Stimulated activated CD8-positive, alpha-beta memory T cell treated with anti-CD3 and anti-CD28 coated beads, Interleukin-15, amount 100 ng/mL, for 4 hours (primary cell): ENCODE results near the gene CFAP54.

Source experiments
- DNase-seq, 2 donors: peaks; one replicate each; pipeline ENCODE4 v3.0.0-alpha.2; 2020; ENCODE audit warnings: low read depth in 2 of 2

Gene CFAP54

DNA sequence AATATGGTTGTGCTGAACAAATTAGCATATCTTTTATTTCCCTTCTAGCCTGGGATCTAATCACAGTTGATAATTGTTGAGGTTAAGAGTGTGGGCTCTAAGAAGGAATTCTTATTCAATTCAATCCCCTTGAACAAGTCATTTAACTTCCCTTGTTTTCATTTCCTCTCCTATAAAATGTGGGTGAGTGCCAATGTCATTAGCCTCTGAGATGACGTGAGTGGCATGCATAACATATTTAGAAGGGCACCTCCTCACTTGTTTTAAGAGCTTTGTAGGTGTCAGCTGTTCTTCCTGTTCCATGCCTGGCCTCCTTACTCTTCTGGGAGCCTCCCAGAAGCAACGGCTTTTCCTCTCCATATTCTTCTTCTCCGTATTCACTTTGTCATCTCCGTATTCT lies 262.2 kb downstream of the CFAP54 start:
- no peak for DNase-seq

DNA sequence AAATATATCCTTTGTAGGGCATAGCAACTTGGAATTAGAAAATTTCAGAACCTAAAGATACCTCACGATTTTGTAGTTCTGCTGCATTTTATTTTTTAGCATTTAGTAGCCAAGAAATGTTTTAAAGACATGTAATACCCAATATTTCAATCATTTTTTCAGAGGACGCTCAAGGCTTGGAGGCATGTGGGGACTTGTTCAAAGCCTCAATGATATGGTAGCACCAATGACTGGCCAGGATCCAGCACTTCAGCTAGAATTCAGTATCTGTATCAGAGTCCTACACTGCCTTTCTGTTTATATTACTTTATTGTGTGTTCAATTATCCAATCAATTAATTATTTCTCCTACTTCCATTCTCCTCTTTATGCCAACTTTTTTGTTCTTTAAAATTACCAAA lies 262.8 kb downstream of the CFAP54 start:
- DNase-seq: no peak

DNA sequence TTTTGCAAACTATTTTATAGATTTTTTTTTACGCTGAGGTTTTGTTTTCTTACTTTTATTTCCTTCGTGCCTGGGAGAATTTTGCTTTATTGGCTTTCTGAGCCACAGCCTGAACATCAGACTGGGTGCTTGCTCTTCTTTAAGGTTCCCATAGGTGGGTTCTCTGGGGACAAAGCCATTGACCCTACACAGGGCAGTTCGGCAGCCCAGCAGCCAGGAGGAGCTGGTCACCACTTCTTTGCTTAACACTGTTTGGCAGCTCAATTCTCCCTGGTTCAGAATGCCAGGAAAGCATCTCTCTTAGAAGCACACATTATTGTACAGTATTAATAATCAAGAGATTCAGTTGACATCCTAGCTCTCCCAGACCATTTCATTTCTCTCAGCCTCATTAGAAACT lies 276.9 kb downstream of the CFAP54 start:
- no peak for DNase-seq

DNA sequence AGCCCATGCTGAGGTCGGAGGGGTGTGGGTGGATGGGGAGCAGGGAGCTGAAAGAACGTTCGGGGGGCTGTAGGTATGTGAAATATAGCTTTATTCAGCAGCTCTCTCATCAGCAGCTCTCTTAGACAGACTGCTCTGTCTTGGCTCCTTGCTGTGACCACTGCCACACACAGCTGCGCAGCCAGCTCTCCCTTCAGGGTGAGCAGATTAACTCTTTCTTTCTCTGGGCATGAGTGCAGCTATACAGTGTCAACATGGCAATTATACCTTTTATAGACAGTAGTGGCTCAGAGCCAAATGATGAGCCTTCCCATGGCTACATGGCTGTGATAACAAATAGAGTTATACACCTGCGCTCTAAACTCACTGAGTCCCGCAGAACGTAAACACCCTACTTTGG lies 280.0 kb downstream of the CFAP54 start:
- DNase-seq: no peak

DNA sequence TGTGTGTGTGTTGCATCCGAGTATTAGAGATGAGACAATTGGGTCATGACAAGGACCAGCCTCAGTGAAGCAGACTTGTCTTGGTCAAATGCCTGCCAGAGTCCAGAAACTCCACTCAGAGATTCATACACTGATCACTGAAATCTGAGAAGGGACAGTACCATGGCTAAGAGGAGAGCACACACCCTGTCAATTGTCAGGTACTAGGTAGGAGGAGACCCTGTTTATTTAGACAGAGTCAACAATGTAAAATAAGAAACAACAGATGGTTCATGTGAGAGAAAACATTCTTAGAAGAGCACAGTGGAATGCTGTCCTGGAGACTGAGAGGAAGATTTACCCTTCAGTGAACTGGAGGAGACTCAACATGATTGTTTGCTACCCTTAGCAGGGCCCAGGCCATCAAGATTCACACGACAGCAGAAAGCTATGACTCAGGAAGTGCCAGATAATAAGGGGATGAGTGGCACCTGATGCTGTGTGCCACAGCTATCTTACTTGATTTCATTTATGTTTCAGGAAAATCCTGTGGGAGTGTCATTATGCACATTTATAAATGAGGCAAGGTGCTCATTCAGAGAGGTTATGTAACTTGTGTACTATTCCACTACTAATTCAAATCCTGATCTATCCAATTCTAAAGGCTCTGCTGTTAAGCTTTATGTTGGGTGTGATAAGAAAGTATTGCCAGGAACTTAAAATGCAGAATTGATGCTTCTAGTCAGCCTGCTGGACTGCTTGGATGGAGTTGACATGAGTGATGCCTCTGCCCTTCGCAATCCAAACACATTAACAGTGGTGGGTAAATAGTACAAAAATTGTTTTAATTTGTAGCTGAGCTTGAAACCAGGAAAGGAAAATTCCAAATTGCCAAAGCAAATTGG lies 281.1 kb downstream of the CFAP54 start:
- no peak for DNase-seq

DNA sequence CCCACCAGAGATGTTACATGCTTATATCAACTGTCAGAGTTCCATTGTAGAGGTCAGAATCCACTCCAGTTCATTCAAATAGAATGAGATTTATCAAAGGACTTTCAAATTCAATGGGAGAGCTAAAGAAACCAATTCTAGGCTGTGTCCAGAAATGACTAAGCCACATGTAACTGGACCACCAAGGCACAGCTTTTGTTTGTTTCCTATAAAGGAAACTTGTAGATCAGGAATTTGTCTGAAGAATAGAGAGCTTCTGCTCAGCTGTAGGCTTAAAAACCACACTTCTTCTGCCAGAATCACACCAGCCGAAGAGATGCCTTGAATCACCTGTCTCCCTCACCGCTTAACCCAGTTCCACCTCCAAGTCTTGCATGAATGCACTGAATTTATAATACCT lies 283.7 kb downstream of the CFAP54 start:
- no peak for DNase-seq

DNA sequence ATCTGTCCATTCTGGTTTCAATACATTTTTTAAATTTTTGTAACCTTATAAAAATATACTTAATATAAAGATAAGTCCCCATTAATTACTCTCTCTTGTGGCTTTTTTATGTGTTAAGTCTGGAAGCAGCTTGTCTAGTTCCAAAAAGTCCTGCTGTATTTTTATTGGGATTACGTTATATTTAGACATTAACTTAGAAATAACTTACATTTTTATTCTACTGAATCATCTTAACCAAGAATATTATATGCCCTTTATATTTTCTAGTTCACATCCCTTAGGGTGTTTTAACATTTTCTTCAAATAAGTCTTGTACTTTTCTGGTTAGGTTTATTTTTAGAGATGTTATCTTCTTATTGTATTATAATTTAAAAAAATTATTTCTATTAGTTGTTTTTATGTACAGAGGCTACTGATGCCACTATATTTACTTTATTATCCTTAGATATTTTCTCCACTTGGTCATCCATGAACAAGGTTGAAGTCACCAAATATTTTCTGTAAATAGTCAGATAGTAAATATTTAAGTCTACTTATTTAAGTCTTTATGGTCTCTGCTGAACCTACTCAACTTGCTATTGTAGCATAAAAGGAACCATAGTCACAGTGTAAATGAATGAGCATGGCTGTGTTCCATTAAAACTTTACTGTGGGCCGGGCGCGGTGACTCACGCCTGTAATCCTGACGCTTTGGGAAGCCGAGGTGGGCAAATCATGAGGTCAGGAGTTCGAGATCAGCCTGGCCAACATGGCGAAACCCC lies 285.3 kb downstream of the CFAP54 start:
- DNase-seq: no peak

DNA sequence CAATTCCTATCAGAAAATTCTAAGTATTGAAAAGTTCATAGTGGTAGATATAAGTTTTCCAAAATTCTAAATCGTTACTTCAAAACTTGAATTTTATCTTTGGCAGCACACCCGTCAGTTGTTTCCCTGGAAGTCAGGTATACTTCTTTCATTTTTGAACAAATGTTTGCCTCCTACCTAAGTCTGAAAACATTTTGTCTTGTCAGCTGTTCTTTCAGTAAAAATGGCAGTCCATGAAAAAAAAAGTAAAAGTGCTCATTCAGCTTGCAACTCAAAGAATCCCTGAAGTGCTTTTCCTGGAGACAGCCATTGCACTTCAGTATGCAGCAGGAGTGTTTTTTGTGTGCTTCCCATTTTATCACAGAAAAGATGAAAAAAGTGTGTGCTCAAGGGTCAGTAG lies 287.5 kb downstream of the CFAP54 start:
- DNase-seq: no peak

DNA sequence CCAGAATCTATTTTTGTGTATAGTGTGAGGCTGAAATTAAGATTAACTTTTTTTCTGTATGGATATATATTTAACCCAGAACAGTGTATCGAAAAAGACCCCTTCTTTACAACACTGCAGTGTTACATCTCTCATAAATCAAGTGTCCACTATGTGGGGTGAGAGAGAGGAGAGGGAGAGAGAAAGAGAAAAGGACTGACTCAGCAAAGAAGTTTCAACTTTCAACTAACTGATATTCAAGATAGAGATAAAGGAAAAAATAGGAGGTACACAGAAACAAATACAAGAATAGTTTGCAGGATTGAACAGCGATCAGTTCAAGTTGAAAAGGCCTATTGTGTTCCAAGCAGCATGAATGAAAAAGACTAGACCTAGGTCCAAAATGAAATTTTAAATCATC lies 291.0 kb downstream of the CFAP54 start:
- no peak for DNase-seq

DNA sequence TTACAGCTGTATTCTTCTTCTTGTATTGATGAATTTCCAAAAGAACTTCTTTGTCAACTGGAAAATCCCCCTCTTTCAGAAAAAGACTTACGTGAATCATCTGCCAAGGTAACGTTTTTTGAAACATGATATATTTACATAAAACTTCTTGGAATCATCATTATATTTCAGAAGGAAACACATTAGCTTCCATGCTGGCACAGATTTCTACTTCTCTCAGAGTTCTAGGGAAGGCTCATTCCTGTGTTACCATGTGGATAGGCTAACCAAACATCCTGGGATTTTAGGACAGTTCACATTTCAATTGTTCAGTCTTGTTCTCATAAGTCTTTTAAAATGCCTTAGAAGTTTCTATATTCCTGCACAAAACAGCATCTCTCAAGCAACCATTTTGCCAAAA lies 297.4 kb downstream of the CFAP54 start:
- no peak for DNase-seq

DNA sequence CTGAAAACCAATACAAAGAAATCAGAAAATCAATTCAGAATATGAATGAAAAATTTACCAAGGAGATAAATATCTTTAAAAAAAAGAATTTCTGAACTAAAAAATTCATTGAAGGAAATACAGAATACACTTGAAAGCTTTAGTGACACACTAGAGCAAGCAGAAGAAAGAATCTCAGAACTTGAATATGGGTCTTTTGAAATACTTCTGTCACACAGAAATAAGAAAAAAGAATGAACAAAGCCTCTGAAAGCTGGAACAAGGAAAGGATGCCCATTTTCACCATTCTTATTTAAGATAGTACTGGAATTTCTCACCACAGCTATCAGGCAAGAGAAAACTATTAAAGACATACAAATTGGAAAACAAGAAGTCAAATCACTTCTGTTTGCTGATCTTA lies 314.6 kb downstream of the CFAP54 start:
- DNase-seq: no peak

DNA sequence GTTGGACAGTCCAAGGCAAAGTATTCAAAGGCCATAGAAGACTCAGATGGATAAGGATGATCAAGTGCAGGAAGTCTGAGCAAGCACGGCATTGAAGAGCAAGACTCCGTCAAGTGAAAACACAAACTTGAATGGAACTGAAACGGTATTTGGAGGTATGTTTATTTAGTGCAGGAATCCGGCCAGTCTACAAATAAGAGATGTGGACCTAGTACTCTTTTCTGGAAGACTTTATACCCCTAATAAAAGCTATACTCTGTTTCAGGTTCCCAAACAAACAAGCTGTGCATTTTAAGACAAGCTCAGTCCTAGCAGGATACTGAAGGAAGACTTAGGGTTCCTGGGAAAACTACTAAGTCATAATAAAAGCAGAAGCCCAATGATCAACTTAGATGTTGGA lies 316.9 kb downstream of the CFAP54 start:
- DNase-seq: no peak

DNA sequence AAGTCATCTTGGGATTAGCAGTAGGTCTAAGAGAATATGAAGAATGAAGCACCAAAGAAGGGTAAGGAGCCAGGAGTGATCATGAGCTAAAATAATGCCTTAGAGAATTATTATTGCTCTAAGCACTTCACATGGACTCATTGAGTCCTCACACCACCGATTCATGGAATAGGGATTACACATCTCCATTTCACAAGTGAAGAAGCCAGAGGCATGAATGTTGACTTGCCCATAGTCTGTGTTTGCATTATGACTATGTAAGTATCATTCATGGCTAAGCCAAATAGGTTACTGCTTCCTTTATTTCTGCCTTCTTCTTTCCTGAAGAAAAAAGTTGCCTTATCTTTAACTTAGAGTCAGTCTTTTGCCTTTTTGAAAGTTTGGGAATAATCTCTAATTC lies 318.4 kb downstream of the CFAP54 start:
- no peak for DNase-seq

DNA sequence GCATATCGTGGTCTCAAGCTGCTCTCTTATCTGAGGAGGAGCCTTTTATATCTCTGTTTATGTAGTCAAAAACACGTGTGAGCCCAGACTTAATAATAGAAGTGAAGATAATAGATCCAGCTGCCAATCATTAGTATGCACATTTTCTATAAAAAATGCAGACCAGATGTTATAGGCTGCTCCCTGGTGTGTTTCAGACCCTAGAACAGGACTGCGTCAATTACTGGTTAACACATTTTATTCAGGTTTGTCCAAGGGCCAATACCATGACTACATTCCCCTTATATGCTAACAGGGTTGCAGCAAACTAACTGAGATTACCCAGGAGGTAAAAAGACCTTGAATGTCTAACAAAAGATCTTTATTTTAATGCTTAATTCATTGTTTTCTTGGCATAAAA lies 319.2 kb downstream of the CFAP54 start:
- DNase-seq: no peak

DNA sequence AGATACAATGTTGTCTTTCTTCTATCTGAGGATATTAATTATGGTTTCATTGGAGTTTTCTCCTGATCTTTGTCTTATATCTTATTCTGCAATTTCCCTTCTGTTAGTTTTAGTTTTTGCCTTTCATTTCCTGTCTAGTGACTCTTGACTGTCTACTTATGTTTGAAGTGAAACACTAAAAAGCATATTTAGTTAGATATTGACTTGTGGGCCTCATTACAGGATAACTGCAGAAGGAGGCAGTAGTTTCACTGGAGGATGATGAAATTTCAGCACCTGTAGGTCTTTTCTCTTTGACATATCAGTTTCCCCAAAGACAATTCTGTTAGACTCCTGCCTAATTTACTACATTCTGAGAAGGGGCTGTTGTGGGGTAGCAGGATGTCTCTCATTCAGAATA lies 320.1 kb downstream of the CFAP54 start:
- no peak for DNase-seq

DNA sequence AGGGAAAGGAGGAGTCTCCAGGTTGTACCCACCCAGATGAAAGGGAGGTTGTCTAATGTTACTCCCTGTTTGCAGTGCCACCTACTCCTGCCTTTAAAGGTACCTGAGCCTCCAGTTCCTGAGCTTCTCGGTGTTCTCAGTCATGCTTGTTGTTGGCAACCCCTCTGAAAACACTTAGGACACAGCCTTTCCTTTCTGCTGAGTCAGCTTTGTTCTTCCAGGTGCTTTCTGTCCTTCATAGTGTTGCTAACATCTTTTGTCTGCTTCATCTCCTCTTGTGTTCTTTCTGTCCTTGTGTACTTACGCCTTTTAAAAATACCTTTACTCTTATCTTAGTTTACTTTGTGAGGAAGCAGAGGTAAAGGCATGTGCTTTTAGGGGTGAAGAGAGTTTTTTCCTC lies 320.7 kb downstream of the CFAP54 start:
- DNase-seq: no peak

DNA sequence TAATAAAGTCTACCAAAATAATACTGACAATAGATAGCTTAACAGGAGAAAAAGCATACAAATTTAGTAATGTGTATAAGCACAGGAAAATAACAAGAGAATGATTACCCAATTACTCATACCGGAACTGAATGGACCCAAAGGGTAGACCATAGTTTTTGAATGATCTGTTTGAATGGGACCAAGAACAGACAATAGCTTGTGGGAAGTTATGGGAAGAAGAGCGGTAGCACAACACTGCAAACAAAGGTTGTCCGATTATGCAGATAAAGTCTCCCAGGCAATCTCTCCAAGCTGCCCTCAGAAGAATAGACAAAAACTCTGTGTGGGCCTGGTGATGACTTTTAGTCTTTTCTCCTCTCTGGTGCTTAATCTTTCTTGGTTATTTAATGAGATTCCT lies 321.1 kb downstream of the CFAP54 start:
- DNase-seq: no peak

DNA sequence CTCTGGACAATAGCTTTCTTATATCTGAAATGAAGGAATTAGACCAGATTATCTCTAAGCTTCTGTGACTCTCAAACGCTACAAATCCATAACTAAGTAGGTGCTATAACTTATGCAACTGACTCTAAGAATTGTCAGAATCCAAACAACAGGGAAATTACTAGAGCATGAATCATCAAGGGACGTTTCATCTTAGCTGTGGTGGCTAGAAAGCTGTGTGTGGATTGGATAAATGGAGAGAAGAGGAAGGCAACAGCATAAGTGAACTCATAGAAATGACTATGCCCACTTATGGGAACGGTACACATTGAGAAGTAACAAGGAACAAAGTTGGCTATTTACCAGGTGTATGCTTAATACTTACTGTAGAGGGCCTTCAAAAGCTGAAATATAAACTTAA lies 321.7 kb downstream of the CFAP54 start:
- DNase-seq: no peak

DNA sequence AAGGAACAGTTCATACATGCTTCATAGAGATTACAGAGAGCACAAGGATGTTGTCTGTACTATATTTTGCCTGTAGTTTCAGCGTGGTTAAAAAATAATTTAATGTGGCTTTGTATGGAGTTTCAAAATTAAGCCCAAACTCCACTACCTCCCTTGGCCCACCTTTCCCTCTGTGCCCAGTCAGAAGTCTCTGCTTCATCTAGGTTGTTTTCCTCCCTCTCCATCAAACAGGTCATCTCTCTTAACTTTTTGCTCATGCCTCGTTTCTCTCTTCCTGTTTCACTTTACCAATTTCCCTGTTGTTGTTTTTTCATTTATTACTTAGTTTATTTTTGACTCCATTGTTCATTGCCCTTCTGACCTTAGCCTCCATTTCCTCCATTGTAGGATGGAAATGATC lies 322.8 kb downstream of the CFAP54 start:
- DNase-seq: no peak

DNA sequence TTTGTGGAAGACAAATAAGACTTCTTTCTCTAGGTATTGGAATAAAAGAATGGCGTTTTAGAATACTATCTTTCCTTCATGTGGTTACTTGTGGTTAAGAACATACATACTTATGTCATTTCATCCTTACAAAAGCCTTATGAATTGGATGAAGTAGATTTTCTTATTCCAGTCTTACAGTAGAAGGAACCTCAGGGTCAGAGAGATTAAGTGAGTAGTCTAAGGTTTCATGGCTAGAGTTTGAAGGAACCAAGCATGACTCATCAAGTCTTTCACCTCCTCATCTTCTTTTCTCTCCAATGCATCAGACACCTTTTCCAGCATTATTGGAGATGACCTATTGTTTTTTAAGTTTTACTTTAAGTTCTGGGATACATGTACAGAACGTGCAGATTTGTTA lies 324.8 kb downstream of the CFAP54 start:
- no peak for DNase-seq

DNA sequence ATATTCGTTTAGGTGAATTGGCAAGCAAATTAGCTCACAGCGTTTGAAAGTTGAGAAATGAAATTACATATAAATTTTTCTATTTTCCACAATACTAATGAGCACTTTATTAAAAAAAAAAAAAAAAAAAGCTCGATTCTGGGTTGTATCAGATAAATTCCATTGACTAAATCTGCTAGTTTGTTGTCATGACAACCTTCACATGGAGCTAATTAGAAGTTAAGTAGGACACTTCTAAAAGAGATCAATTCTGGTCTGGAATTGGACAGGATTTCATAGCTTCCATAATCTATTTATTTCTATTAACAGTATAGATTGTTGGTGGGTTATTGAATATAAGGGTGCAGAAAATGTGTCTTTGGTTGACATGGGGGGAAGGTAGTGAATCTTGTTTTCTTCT lies 332.2 kb downstream of the CFAP54 start:
- no peak for DNase-seq

DNA sequence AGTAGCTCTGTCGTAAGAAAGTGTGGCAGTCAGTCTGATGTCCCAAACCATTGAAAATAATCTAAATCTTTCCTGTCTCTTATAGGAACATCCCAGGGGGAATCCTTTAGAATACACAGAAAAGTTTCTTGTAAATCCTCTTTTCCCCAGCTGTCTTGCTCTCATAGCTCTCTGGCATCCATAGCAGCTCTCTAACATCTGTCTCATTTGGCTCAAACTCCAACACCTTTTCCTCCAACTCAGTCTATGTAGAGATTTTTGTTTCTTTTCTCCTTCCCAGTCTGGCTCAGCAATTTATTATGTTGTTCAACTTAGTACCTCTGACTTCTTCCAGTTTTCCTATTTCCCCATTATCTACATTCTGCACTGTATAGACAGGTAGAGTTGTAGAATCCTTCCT lies 333.3 kb downstream of the CFAP54 start:
- DNase-seq: no peak

DNA sequence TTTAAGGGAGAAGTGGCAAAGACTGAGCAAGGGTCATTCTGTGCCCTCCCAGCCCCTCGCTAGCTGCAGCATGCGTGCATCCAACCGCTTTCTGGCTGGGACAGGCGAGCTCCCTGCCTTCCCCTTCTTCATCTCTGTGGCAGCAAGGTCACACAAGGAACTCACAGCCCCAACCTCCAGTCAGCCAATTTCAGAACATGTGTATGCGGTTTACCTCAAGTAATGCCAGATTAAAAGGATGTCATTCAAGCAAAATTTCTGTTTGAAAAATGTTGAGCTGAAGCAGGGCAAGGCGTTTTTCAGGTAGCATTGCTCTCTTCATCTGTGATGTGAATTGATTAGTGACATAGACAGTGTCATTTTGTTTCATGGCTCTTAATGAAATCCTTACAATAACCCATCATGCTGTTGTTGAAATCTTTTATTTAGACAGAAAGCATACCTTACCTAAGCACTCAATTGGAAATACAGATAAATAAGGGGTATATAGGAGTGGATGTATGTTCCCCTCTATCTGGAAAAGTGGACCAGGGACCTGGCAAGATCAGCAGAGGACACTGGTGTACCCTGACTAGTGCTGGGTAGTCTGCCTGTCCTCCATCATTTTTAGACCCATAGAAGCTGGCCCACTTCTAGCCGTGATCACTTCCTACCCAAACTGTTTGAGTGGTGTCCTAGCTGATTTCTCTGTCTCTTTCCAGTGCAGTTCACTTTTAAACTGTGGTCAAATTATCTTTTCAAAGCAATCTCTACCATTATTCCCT lies 334.9 kb downstream of the CFAP54 start:
- DNase-seq: no peak
